DOHH2 (cell line): Measurements from ENCODE around the gene HS3ST6.

Experiments used
- H3F3A ChIP-seq: fragments of 200-600 bp; sonication (generic), shearing (Covaris generic); 2 replicates; pipeline ENCODE4 v1.6.0; 2016; ENCODE audit warnings: antibody characterized with exemption, mild to moderate bottlenecking; ENCODE audit not compliant: control insufficient read depth, insufficient read depth
- H3K27ac ChIP-seq: fragments of 200-600 bp; sonication (generic); 2 replicates; pipeline ENCODE4 v1.5.1; 2014; ENCODE audit warnings: low read depth, mild to moderate bottlenecking, low read length, moderate library complexity
- H3K27me3 ChIP-seq: fragments of 200-600 bp; sonication (generic); 2 replicates; pipeline ENCODE4 v1.6.1; 2014; ENCODE audit warnings: mild to moderate bottlenecking, low read length, mixed read lengths; ENCODE audit not compliant: control insufficient read depth
- H3K36me3 ChIP-seq: fragments of 200-600 bp; sonication (generic); 2 replicates; pipeline ENCODE4 v1.6.1; 2014; ENCODE audit warnings: mild to moderate bottlenecking, low read length, moderate library complexity, mixed read lengths; ENCODE audit not compliant: control insufficient read depth
- H3K4me1 ChIP-seq: fragments of 200-600 bp; sonication (generic); 2 replicates; pipeline ENCODE4 v1.6.1; 2014; ENCODE audit warnings: mild to moderate bottlenecking, low read length, mixed read lengths; ENCODE audit not compliant: control insufficient read depth
- H3K4me2 ChIP-seq: fragments of 200-600 bp; sonication (generic); 2 replicates; pipeline ENCODE4 v1.6.0; 2014; ENCODE audit warnings: mild to moderate bottlenecking, low read length, moderate library complexity
- H3K4me3 ChIP-seq: fragments of 200-600 bp; sonication (generic); 2 replicates; pipeline ENCODE4 v1.5.1; 2014; ENCODE audit warnings: mild to moderate bottlenecking, low read length, mixed read lengths
- H3K79me2 ChIP-seq: fragments of 200-600 bp; sonication (generic); 2 replicates; pipeline ENCODE4 v1.6.1; 2014; ENCODE audit warnings: mild to moderate bottlenecking, low read length, mixed read lengths; ENCODE audit not compliant: control insufficient read depth
- H3K9me2 ChIP-seq: fragments of 200-600 bp; sonication (generic); replicated peaks from 2 replicates; pipeline ENCODE4 v1.6.1; 2014; ENCODE audit warnings: mild to moderate bottlenecking, low read length, mixed read lengths; ENCODE audit not compliant: control insufficient read depth
- H3K9me3 ChIP-seq: fragments of 200-600 bp; sonication (generic); 2 replicates; pipeline ENCODE4 v1.6.1; 2014; ENCODE audit warnings: antibody characterized with exemption, low read length, mixed read lengths; ENCODE audit not compliant: control insufficient read depth, insufficient read depth
- H4K20me1 ChIP-seq: fragments of 200-600 bp; sonication (generic); 2 replicates; pipeline ENCODE4 v1.6.0; 2014; ENCODE audit warnings: low read depth, mild to moderate bottlenecking, antibody characterized with exemption, low read length, moderate library complexity; ENCODE audit not compliant: control insufficient read depth, insufficient read depth
- CTCF ChIP-seq: fragments of 200-600 bp; sonication (generic); IDR thresholded peaks from one replicate; pipeline ENCODE4 v1.5.1; 2014; ENCODE audit warnings: antibody characterized with exemption, mild to moderate bottlenecking, low read depth, low read length; ENCODE audit not compliant: poor library complexity, severe bottlenecking
- EZH2phosphoT487 ChIP-seq: fragments of 200-600 bp; sonication (generic); IDR thresholded peaks from 2 replicates; pipeline ENCODE4 v1.6.1; 2017; ENCODE audit warnings: borderline replicate concordance, mild to moderate bottlenecking, antibody characterized with exemption, low read length, moderate library complexity, mixed read lengths

The HS3ST6 gene

GRCh38 chr16:1942810-1943726, 24.9 kb upstream of the HS3ST6 start, which contains the start of gene MSRB1:
MSRB1 (minus strand) TSS chr16:1943199; CDS start chr16:1943156, 43 bp downstream.
- Histone ChIP-seq H3K79me2 (no peaks in the 10 kb centered on the region), H3K27ac (no peak within 1 kb of the TSS)

GRCh38 chr16:1942047-1942809, 24.0 kb upstream of the HS3ST6 start:
- Histone ChIP-seq H3K27ac (no peak overlapping the region), H3F3A (no peaks in the 10 kb centered on the region), H4K20me1 (no peaks in the 10 kb centered on the region), H3K9me2 (no peaks in the 10 kb centered on the region), H3K4me2 (peak overlapping the region; percentile 84), H3K79me2 (no peaks in the 10 kb centered on the region), H3K9me3 (no peaks in the 10 kb centered on the region), H3K36me3 (no peaks in the 10 kb centered on the region), H3K27me3 (no peaks in the 10 kb centered on the region), H3K4me3 (peak overlapping the region; percentile 76), H3K4me1 (peaks cover 20% of the 10 kb centered on the region)
- no peak for TF ChIP-seq CTCF
- TF ChIP-seq EZH2phosphoT487, result no peak

More at GRCh38 chr16:1942810-1943726, 24.9 kb upstream of the HS3ST6 start, which contains the start of gene MSRB1:
- H3K4me3 ChIP-seq, result peak within 1 kb of the TSS; percentile 76
- no peaks in the 10 kb centered on the region for H3K9me3 ChIP-seq
- H3K4me1 ChIP-seq, result peaks cover 20% of the 10 kb centered on the region
- H3K4me2 ChIP-seq, result peak within 1 kb of the TSS; percentile 84
- H3K27me3 ChIP-seq, result no peaks in the 10 kb centered on the region
- no peaks in the 10 kb centered on the region for H4K20me1 ChIP-seq
- TF ChIP-seq EZH2phosphoT487 (no peak), CTCF (no peak)
- H3K36me3 ChIP-seq, result no peaks in the 10 kb centered on the region
- no peaks in the 10 kb centered on the region for H3F3A ChIP-seq
- no peaks in the 10 kb centered on the region for H3K9me2 ChIP-seq

GRCh38 chr16:1941162-1942046, 23.2 kb upstream of the HS3ST6 start:
- Histone ChIP-seq H3K27ac (no peak overlapping the region), H4K20me1 (no peaks in the 10 kb centered on the region), H3K4me2 (peak overlapping the region; percentile 84; the same call in 1 of the 2 replicates), H3K79me2 (no peaks in the 10 kb centered on the region), H3K4me3 (peak overlapping the region; percentile 76; the same call in 1 of the 2 replicates), H3K9me2 (no peaks in the 10 kb centered on the region), H3K9me3 (no peaks in the 10 kb centered on the region), H3K4me1 (peaks cover 20% of the 10 kb centered on the region), H3K36me3 (no peaks in the 10 kb centered on the region), H3K27me3 (no peaks in the 10 kb centered on the region), H3F3A (no peaks in the 10 kb centered on the region)
- TF ChIP-seq CTCF (no peak), EZH2phosphoT487 (no peak)
